Central memory CD8-positive, alpha-beta T cell (primary cell): ENCODE measurements around the gene HEBP1.
"Not testable (repeated sequence)": the region's sequence is repeated elsewhere in the genome, so short reads cannot be mapped to it uniquely, and the experiment has no call there.

Experiments
- ATAC-seq: fragments of 150-1000 bp; cut with Tn5 transposase; replicated peaks from 2 replicates; pipeline ENCODE4 v1.10.0; 2022; ENCODE audit warnings: mild to moderate bottlenecking, moderate FRiP score, moderate number of reproducible peaks; ENCODE audit not compliant: poor library complexity, severe bottlenecking; ENCODE audit errors: extremely low read depth
- DNase-seq, 2 donors: peaks; one replicate each; pipeline ENCODE4 v3.0.0; 2021; ENCODE audit warnings: low spot score in 2 of 2
- H3K27ac Mint-ChIP-seq: one replicate; pipeline ENCODE4 v1.8.0; 2022; ENCODE audit warnings: low read depth, mild to moderate bottlenecking, moderate library complexity, mixed read lengths
- H3K27me3 Mint-ChIP-seq: one replicate; pipeline ENCODE4 v1.8.0; 2022; ENCODE audit warnings: mixed read lengths
- H3K36me3 Mint-ChIP-seq: one replicate; pipeline ENCODE4 v1.8.0; 2022; ENCODE audit warnings: mild to moderate bottlenecking, moderate library complexity, mixed read lengths; ENCODE audit not compliant: insufficient read depth
- H3K4me1 Mint-ChIP-seq: one replicate; pipeline ENCODE4 v1.8.0; 2022; ENCODE audit warnings: mixed read lengths
- H3K4me3 Mint-ChIP-seq: one replicate; pipeline ENCODE4 v1.8.0; 2022; ENCODE audit warnings: mild to moderate bottlenecking, moderate library complexity, mixed read lengths
- H3K9me3 Mint-ChIP-seq: one replicate; pipeline ENCODE4 v1.8.0; 2022; ENCODE audit warnings: mixed read lengths

HEBP1 gene, protein sequence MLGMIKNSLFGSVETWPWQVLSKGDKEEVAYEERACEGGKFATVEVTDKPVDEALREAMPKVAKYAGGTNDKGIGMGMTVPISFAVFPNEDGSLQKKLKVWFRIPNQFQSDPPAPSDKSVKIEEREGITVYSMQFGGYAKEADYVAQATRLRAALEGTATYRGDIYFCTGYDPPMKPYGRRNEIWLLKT

DNA sequence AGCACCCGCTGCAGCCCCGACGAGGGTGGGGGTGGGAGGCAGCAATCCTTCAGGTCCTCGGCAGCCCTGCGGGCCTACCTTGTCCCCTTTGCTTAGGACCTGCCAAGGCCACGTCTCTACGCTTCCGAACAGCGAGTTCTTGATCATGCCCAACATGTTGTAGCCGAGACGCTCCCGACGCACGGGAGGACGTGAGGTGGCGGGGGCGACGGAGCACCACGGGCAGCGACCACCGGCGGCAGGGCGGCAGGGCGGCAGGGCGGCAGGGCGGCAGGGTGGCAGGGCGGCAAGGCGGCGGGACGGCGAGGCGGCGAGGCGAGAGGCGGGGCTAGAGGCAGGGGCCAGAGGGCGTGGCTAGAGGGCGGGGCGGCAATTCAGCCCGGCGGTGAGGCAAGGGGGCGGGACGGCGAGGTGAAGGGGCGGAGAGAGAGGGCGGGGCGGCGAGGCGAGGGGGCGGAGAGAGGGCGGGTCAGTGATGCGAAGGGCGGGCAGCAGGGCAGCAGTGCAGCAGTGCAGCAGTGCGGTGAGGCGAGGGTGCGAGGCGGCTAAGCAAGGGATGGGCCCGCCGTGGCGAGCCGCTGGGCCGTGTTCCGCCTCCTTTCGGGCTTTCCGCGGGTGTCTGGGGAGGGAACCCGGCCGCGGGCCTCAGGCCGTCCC lies at the start of gene HEBP1:
HEBP1 (minus strand) TSS at position 307 of the 657 bp plus-strand sequence; CDS start at position 156, 151 bp downstream.
- H3K9me3 Mint-ChIP-seq = no peaks in the 10 kb centered on the region
- ATAC-seq (peak; percentile 88), DNase-seq (peak; percentile 91 to 97)
- peak within 1 kb of the TSS; percentile 90 for H3K4me3 Mint-ChIP-seq
- H3K4me1 Mint-ChIP-seq = peaks cover 25% of the 10 kb centered on the region
- peaks cover 7% of the 10 kb centered on the region for H3K36me3 Mint-ChIP-seq
- H3K27ac Mint-ChIP-seq = peak within 1 kb of the TSS; percentile 84
- H3K27me3 Mint-ChIP-seq = no peaks in the 10 kb centered on the region

DNA sequence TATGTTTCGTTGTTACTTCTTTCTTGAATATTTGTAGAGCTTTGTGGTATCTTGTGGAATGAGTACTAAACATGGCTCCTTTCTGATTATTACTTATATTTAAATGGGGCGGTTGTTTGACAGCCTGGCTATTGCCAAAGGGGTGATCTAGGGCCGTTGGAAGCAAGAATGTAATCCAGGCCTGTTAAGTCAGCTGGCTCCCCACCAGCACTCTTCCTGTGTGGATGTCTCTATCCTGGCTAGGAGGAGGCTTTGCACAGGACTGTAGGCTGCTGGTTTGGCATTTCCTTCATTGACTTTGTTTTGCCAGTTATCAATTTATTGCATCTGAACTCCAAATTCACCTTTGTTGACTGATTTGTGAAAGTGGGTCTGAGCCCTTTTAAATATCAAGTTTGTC lies 49.8 kb upstream of the HEBP1 start:
- Mint-ChIP-seq H3K9me3 (peaks cover 5% of the 10 kb centered on the region), H3K27me3 (no peaks in the 10 kb centered on the region), H3K36me3 (no peaks in the 10 kb centered on the region), H3K4me3 (no peak overlapping the region), H3K27ac (no peak overlapping the region), H3K4me1 (no peaks in the 10 kb centered on the region)
- DNase-seq (no peak), ATAC-seq (no peak)

- Mint-ChIP-seq H3K4me1 (no peaks in the 10 kb centered on the region), H3K36me3 (no peaks in the 10 kb centered on the region), H3K4me3 (no peak overlapping the region), H3K27me3 (peaks cover 7% of the 10 kb centered on the region), H3K9me3 (no peaks in the 10 kb centered on the region), H3K27ac (no peak overlapping the region)
- no peak for ATAC-seq
- DNase-seq = no peak
These were observed 46.9 kb upstream of the HEBP1 start for GRCh38 chr12:13046964-13047363.

DNA sequence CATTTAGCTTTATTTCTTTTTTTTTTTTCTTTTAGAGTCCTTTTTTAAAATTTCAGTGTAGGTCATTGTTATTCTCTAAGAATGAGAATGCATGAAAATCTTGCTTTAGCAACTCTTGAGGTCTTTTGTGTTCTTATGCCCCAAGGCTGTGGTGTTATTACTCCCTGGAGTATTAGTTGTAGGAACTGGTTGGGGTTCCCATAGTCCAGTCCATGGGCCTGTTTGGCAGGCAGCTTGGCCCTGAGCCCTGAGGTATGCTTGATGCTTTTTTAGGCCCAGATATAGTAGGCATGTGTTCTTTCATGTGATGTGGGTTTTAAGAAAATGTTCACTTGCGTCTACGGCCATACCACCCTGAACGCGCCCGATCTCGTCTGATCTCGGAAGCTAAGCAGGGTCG lies 45.8 kb upstream of the HEBP1 start:
- H3K9me3 Mint-ChIP-seq = no peaks in the 10 kb centered on the region

GRCh38 chr12:13044906-13045299 lies 44.8 kb upstream of the HEBP1 start:
- DNase-seq (no peak), ATAC-seq (no peak)
- Mint-ChIP-seq H3K27ac (peak overlapping the region; percentile 42), H3K9me3 (no peaks in the 10 kb centered on the region), H3K36me3 (no peaks in the 10 kb centered on the region), H3K4me3 (peak overlapping the region; percentile 81), H3K27me3 (peaks cover 7% of the 10 kb centered on the region), H3K4me1 (no peaks in the 10 kb centered on the region)

More for the DNA sequence above, 45.8 kb upstream of the HEBP1 start:
- ATAC-seq = no peak
- peaks cover 7% of the 10 kb centered on the region for H3K27me3 Mint-ChIP-seq
- H3K36me3 Mint-ChIP-seq = no peaks in the 10 kb centered on the region
- H3K4me1 Mint-ChIP-seq = no peaks in the 10 kb centered on the region
- DNase-seq = no peak
- peak overlapping the region; percentile 81 for H3K4me3 Mint-ChIP-seq
- H3K27ac Mint-ChIP-seq = no peak overlapping the region

GRCh38 chr12:13044002-13044905 lies 44.2 kb upstream of the HEBP1 start, which contains the start of gene FAM234B:
TSS of gene FAM234B (plus strand) at chr12:13044381. CDS start at chr12:13044404, 23 bp downstream.
- no peaks in the 10 kb centered on the region for H3K9me3 Mint-ChIP-seq
- peak; percentile 31 to 43 for DNase-seq
- peak within 1 kb of the TSS; percentile 42 for H3K27ac Mint-ChIP-seq
- H3K27me3 Mint-ChIP-seq = peaks cover 7% of the 10 kb centered on the region
- H3K4me3 Mint-ChIP-seq = peak within 1 kb of the TSS; percentile 81
- H3K36me3 Mint-ChIP-seq = no peaks in the 10 kb centered on the region
- peak; percentile 93 for ATAC-seq
- no peaks in the 10 kb centered on the region for H3K4me1 Mint-ChIP-seq

GRCh38 chr12:13042666-13043230 lies 42.7 kb upstream of the HEBP1 start:
- no peak for ATAC-seq
- no peak for DNase-seq
- Mint-ChIP-seq H3K4me3 (peak overlapping the region; percentile 81), H3K27ac (no peak overlapping the region), H3K9me3 (no peaks in the 10 kb centered on the region), H3K36me3 (no peaks in the 10 kb centered on the region), H3K27me3 (peaks cover 7% of the 10 kb centered on the region), H3K4me1 (no peaks in the 10 kb centered on the region)

DNA sequence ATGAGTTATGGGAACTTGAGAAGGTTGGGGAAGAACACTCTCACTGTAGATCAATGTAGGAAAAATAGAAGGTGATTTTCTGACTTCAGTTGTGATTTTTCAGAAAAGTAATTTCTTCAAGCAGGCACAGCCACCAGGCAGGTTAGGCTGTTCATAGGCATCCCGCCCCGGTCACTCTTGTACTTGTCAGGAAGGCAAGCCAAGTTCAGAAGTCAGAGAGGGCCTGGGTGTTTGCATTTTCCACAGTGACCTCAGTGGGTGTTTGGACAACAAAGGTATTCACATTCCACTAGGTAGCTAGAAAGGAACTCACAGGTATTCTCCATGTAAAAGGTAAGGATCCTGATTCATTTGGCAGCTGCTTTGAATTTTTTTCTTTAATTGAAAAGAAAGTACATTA lies 41.2 kb upstream of the HEBP1 start:
- DNase-seq (no peak), ATAC-seq (no peak)
- H3K4me1 Mint-ChIP-seq = no peaks in the 10 kb centered on the region
- no peaks in the 10 kb centered on the region for H3K36me3 Mint-ChIP-seq
- no peaks in the 10 kb centered on the region for H3K9me3 Mint-ChIP-seq
- no peak overlapping the region for H3K27ac Mint-ChIP-seq
- no peak overlapping the region for H3K4me3 Mint-ChIP-seq
- H3K27me3 Mint-ChIP-seq = peaks cover 7% of the 10 kb centered on the region

GRCh38 chr12:13039328-13039956 lies 39.4 kb upstream of the HEBP1 start:
- Mint-ChIP-seq H3K36me3 (no peaks in the 10 kb centered on the region), H3K27ac (no peak overlapping the region), H3K4me1 (no peaks in the 10 kb centered on the region), H3K9me3 (no peaks in the 10 kb centered on the region), H3K4me3 (no peak overlapping the region), H3K27me3 (peaks cover 7% of the 10 kb centered on the region)
- DNase-seq (no peak), ATAC-seq (no peak)

DNA sequence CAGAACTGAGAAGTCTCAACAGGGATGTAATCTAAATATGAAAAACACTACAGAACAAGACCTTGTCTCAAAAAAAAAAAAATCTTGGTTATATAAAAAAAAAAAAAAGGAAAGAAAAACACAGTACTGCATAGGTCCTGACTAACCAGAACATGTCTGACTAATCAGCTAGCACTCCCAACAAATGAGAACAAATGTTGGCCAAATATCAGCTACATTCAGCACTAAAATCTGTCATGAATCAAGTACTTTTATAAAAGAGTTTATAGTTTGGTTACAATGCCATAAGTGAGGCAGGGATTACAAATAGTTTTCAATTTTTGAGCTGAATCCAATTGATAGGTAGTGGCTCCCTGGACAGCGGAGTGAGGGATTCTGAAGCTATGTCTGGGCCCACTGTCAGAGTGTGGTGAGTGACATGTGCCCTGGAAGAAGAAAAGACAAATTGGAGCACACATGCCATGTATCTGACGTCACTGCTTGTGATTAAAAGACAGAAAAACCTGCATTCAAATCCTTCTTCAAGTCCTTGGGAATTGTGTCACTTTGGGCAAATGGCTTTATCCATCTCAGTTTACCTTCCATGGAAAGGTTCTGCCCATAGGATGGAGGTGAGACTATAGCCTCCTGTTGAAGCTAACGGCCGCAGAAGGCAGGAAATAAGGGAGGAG lies 38.6 kb upstream of the HEBP1 start:
- Mint-ChIP-seq H3K4me1 (no peaks in the 10 kb centered on the region), H3K27me3 (peaks cover 7% of the 10 kb centered on the region), H3K4me3 (no peak overlapping the region), H3K9me3 (no peaks in the 10 kb centered on the region), H3K36me3 (no peaks in the 10 kb centered on the region), H3K27ac (no peak overlapping the region)
- DNase-seq (no peak), ATAC-seq (no peak)

DNA sequence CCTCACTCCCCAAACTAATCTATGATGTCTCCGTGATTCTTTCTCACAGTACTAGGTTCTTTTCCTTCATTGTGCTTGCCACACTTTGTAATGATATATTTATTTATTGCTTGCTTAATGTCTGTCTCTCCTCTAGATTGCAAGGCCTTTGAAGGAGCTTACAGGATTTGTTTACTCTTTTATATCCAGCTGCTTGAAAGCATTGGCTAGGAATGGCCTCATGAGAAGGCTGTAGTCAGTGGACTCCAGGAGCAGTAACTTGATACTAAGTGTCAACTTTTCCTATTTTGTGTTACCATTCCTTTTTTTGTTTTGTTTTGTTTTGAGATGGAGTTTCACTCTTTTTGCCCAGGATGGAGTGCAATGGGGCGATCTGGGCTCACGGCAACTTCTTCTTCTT lies 36.8 kb upstream of the HEBP1 start:
- Mint-ChIP-seq H3K27ac (no peak overlapping the region), H3K27me3 (no peaks in the 10 kb centered on the region), H3K9me3 (no peaks in the 10 kb centered on the region), H3K4me1 (no peaks in the 10 kb centered on the region), H3K4me3 (no peak overlapping the region), H3K36me3 (no peaks in the 10 kb centered on the region)
- DNase-seq = no peak
- no peak for ATAC-seq

DNA sequence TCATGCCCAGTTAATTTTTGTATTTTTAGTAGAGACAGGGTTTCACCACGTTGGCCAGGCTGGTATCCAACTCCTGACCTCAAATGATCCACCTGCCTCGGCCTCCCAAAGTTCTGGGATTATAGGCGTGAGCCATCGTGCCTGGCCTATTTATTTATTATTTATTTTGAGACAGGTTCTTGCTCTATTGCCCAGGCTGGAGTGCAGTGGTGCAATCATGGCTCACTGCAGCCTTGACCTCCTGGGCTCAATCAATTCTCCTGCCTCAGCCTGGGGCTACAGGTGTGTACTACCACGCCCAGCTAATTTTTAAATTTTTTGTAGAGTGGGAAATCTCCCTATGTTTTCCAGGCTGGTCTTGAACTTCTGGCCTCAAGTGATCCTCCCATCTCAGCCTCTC lies 35.3 kb upstream of the HEBP1 start:
- not testable (repeated sequence) for H3K9me3 Mint-ChIP-seq, H3K4me1 Mint-ChIP-seq, H3K4me3 Mint-ChIP-seq, H3K27ac Mint-ChIP-seq, H3K27me3 Mint-ChIP-seq, H3K36me3 Mint-ChIP-seq, DNase-seq, ATAC-seq
